Mucosa of descending colon (tissue), 3 donors: Measurements from ENCODE around the gene SCTR. TPM values are rescaled to one million over a fixed set of nuclear protein-coding genes. Genes with fewer than 3 reads are reported as not detected.

Experiments used
- ATAC-seq: fragments of 200-7000 bp; cut with Tn5 transposase; one replicate; pipeline ENCODE4 v1.9.1; 2020; ENCODE audit warnings: mild to moderate bottlenecking, moderate library complexity
- DNase-seq, 3 donors: peaks; one replicate each; pipeline ENCODE4 v3.0.0-alpha.2; 2020
- H3K36me3 ChIP-seq: fragments of 200-600 bp; one replicate; pipeline ENCODE4 v1.8.0; 2021; ENCODE audit warnings: low read depth, mild to moderate bottlenecking
- H3K4me1 ChIP-seq: fragments of 200-600 bp; one replicate; pipeline ENCODE4 v1.8.0; 2021; ENCODE audit warnings: low read depth, mild to moderate bottlenecking
- H3K4me3 ChIP-seq: fragments of 200-600 bp; one replicate; pipeline ENCODE4 v1.8.0; 2021; ENCODE audit warnings: mild to moderate bottlenecking
- H3K9me3 ChIP-seq: fragments of 200-600 bp; one replicate; pipeline ENCODE4 v1.8.0; 2021; ENCODE audit warnings: mild to moderate bottlenecking
- CTCF ChIP-seq: fragments of 200-600 bp; IDR thresholded peaks from one replicate; pipeline ENCODE4 v1.8.0; 2022; ENCODE audit warnings: antibody characterized with exemption, mild to moderate bottlenecking
- intact Hi-C, 2 donors: fragments of 100-400 bp; cut with DNase I in 1 of 2; cut with micrococcal nuclease in 1 of 2; formaldehyde crosslinking; loops; one replicate each; pipeline versions ENCODE4 v1.11.0 to v1.11.1; 2022; cut with DNase I, micrococcal nuclease
- total RNA-seq, 3 donors: library from RNA; stranded (reverse); fragmentation: NEBNext Ultra II Directional in 2 of 3; extraction: Animal tissue kit (Norgen Biotek cat#: 25700) in 2 of 3; gene quantifications; one replicate each; pipeline versions ENCODE4 v1.2.1 to v1.2.4, GENCODE V29; 2021 to 2023
- donor health status: DM: no; HTN: no; CAD: no; lungs with moderate emphysema.
- donor health status: DM: no; HTN: no; CAD: no.
- donor health status: DM: no; HTN: yes; CAD: no.

Gene SCTR
- total RNA-seq, 3 donors from 2014 or later, result 0.25 to 0.32 TPM; not detected in 1

GRCh38 chr2:119475225-119475856 lies 48.9 kb downstream of the SCTR start:
- Histone ChIP-seq H3K36me3 (no peaks in the 10 kb centered on the region), H3K4me3 (no peak overlapping the region), H3K4me1 (peaks cover 3% of the 10 kb centered on the region), H3K9me3 (no peaks in the 10 kb centered on the region)
- no peak for TF ChIP-seq CTCF
- intact Hi-C loops, result loop anchor here (5.0 kb wide), 1 partner anchor 68 kb away; no protein-coding TSS in a partner anchor
- ATAC-seq, result no peak
- no peak for DNase-seq

- no peak for TF ChIP-seq CTCF
- Histone ChIP-seq H3K9me3 (no peaks in the 10 kb centered on the region), H3K4me3 (no peak overlapping the region), H3K36me3 (no peaks in the 10 kb centered on the region), H3K4me1 (peaks cover 3% of the 10 kb centered on the region)
- ATAC-seq, result no peak
- no peak for DNase-seq
- intact Hi-C loops, result loop anchor here (5.0 kb wide), 1 partner anchor 67 kb away; no protein-coding TSS in a partner anchor
Measured at GRCh38 chr2:119474371-119475224, 49.7 kb downstream of the SCTR start.

GRCh38 chr2:119473621-119474370 lies 50.5 kb downstream of the SCTR start:
- no peak for DNase-seq
- H3K9me3 ChIP-seq, result no peaks in the 10 kb centered on the region
- H3K4me3 ChIP-seq, result no peak overlapping the region
- TF ChIP-seq CTCF, result no peak
- H3K36me3 ChIP-seq, result no peaks in the 10 kb centered on the region
- ATAC-seq, result no peak
- intact Hi-C loops, result no loop called here
- peaks cover 3% of the 10 kb centered on the region for H3K4me1 ChIP-seq

GRCh38 chr2:119472749-119473148 lies 51.5 kb downstream of the SCTR start:
- H3K4me1 ChIP-seq, result peaks cover 3% of the 10 kb centered on the region
- intact Hi-C loops, result no loop called here
- no peaks in the 10 kb centered on the region for H3K36me3 ChIP-seq
- peak; percentile 45 for ATAC-seq
- DNase-seq, result no peak
- H3K4me3 ChIP-seq, result no peak overlapping the region
- no peaks in the 10 kb centered on the region for H3K9me3 ChIP-seq
- TF ChIP-seq CTCF, result no peak

GRCh38 chr2:119469661-119470297 lies 54.5 kb downstream of the SCTR start:
- ATAC-seq, result no peak
- Histone ChIP-seq H3K36me3 (no peaks in the 10 kb centered on the region), H3K4me3 (no peak overlapping the region), H3K9me3 (no peaks in the 10 kb centered on the region), H3K4me1 (peaks cover 3% of the 10 kb centered on the region)
- TF ChIP-seq CTCF, result no peak
- intact Hi-C loops, result no loop called here
- DNase-seq, result no peak
